NCI-H446 treated with DMSO at 0.1 percent for 48 hours (cell line): ENCODE measurements around the gene ENDOV.

Experiments used
- DNase-seq: peaks from one replicate; lab custom pipeline; 2025; lab: John Stamatoyannopoulos, UW

ENDOV gene

GRCh38 chr17:80485846-80486245 is 70.9 kb downstream of the ENDOV start:
- peak; percentile 13 for DNase-seq

DNA sequence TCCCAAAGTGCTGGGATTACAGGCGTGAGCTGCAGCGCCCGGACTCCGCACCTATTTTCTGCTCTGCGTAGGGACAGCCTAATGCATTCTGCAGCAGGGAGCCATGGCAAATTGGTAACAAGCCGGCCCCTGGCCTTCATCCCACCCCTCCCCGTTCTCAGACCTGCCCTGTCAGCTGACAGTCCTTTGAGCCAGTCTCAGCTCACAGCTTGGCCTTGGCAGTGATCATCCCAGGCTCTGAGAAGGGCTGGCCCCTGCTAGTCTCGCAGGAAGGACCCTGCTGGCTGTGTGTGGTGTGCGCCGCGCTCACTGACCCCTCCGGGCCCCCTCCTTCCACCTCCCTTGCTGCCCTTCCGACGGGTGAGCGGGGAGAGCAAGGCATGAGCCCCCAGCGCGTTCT is 71.7 kb downstream of the ENDOV start:
- DNase-seq: no peak

GRCh38 chr17:80487511-80487910 is 72.5 kb downstream of the ENDOV start:
- no peak for DNase-seq
